ENCODE results near the gene C2orf42.
"Not testable (repeated sequence)": the region's sequence is repeated elsewhere in the genome, so short reads cannot be mapped to it uniquely, and the experiment has no call there.

C2orf42 gene

DNA sequence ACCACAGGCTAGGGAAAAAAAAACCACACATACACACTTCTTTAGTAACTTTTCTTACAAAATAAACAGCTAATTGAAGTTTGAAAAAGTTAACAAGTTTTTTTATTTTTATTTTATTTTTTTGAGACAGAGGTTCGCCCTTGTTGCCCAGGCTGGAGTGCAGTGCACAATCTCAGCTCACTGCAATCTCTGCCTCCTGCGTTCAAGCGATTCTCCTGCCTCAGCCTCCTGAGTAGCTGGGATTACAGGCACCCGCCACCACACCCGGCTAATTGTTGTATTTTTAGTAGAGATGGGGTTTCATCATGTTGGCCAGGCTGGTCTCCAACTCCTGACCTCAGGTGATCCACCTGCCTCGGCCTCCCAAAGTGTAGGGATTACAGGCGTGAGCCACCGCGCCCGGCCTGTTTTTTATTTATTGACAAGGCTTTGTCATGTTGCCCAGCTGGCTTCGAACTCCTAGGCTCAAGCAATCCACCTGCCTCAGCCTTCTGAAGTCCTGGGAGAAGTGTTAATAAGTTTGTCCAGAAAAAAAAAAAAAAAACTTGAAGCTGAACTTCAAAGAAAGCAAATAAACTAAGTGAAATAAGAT is 21.1 kb downstream of the C2orf42 start:
- DNase-seq (ENCODE audit: low spot score) = not testable (repeated sequence)

DNA sequence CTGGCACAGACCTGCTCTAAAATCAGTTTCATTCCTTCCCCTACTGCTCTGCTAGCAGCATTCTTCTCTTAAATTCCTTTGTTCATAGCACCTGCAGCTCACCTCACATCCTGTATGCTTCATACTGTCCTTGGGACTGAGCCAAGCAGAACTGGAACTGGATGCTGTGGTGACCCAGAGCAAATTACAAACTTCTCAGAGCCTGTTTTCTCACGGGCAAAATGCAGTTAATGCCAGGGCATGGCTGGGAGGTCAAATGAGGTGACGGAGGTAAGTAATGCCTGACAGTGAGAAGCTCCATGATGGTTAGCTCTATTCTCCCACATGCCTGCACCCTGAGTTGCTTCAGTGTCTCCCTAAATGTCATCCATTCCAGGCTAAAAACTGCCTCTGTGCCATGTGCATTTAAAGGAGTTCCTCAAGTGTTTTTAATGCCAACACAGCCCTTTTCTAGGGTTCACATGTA is 29.7 kb downstream of the C2orf42 start:
- no peak for DNase-seq (ENCODE audit: low spot score)

DNA sequence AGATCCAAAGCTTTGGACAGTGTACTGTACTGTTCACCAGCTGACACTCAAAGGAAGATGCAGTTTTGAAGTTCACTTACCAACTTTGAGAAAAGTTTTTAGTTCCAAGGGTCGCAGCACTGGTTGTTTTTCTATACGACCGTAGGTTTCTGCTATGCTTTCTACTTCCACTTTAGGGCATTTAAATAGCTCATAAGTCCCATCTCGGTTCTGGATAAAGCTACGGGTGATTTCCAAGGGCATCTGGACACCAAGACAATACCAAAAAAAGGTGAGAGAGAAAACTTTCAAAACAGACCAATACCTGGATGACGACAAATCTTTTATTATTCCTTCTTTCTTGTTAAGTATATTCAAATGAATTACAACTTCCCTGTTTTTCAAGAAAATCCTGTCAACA is 30.3 kb downstream of the C2orf42 start:
- DNase-seq (ENCODE audit: low spot score) = no peak

DNA sequence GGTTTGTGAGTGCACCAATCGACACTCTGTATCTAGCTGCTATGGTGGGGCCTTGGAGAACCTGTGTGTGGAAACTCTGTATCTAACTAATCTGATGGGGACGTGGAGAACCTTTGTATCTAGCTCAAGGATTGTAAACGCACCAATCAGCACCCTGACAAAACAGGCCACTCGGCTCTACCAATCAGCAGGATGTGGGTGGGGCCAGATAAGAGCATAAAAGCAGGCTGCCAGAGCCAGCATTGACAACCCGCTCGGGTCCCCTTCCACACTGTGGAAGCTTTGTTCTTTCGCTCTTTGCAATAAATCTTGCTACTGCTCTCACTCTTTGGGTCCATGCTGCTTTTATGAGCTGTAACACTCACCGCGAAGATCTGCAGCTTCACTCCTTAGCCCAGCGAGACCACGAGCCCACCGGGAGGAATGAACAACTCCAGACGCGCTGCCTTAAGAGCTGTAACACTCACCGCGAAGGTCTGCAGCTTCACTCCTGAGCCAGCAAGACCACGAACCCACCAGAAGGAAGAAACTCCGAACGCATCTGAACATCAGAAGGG is 41.6 kb downstream of the C2orf42 start:
- not testable (repeated sequence) for DNase-seq (ENCODE audit: low spot score)

DNA sequence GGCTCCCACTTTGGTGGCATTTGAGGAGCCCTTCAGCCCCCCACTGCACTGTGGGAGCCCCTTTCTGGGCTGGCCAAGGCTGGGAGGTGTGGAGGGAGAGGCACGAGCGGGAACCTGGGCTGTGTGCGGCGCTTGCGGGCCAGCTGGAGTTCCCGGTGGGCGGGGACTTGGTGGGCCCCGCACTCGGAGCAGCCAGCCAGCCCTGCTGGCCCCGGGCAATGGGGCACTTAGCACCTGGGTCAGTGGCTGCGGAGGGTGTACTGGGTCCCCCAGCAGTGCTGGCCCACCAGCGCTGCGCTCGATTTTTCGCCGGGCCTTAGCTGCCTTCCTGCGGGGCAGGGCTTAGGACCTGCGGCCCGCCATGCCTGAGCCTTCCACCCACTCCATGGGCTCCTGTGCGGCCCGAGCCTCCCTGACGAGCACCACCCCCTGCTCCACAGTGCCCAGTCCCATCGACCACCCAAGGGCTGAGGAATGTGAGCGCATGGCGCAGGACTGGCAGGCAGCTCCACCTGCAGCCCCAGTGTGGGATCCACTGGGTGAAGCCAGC is 42.5 kb downstream of the C2orf42 start:
- DNase-seq (ENCODE audit: low spot score) = not testable (repeated sequence)

DNA sequence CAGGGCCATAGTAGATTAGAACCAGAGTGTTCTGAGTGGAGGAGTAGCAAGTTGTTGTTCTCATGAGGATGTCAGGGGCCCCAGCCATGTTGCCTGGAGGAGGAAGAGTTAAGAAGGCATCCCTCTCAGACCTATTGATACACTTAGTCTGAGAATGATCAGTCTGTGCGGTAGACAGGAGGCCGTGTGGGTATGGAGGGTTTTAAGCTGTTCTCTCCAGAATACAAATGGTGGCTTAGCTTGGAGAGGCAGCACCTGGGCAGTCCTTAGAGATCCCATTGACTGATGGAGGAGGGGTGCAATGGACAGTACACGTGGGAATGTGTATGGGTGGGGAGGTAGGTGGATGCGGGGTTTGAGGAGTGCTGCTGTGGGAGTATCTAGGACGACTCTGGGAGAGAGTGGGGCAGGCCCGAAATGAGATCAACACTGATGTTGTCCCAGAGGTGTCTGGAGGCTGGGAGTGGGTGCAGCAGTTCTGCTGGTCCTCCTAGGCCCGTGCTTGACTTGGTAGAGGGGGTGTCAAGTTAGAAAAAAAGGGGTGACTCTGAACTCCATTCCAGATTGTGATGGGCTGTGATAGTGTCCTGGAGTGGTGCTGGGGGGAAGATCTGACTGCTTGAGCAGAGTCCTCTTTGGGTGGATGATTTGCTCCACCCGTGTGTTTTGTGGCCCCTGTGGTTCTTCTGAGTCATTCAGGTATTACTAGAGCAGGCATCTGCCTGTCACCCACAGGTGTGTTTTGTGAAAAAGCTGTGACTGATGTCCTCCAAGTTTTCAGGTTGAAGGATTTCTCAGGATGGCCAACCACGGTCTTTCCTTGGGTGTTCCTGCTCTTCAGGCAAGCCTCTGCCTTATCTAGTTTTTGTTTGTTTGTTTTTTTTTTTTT is 44.7 kb downstream of the C2orf42 start:
- DNase-seq (ENCODE audit: low spot score) = no peak

DNA sequence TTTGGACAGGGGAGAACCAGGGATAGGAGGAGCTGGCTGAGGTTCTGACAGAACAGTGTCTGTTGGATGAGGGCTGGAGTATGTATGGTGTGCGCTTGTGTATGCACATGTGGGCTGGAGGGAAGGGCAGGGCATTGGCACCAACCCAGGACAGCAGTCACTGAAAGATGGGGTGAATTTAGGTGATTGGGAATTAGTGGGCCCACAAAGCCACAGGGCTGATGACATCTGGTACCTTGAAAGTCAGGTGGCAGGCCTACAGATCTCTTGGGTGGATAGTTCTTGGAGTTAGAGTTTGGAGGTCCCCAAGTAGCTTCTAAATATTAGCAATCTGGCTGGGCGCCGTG is 45.7 kb downstream of the C2orf42 start:
- no peak for DNase-seq (ENCODE audit: low spot score)

DNA sequence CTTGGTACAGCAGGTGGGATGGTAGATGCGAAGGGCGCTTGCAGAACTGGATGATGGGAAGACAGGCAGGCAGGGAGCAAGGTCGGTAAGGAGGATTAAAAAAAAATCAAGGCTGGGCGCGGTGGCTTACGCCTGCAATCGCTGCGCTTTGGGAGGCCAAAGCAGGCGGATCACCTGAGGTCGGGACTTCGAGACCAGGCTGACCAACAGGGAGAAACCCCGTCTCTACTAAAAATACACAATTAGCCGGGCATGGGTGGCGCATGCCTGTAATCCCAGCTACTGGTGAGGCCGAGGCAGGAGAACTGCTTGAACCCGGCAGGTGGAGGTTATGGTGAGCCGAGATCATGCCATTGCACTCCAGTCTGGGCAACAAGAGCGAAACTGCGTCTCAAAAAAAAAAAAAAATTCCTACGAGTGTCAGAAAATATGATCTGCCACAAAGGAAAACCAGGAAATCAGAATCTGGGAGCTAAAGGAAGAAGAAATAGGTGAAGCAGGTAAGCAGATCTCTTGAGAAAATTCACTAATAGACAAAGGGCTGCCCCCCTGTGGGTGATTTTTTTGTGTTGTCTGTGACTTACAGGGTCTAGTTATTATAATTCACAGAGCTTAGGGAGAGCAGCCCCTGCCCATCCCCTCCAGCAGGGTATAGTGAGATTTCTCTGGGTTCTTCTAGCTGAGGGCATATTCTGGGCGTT is 46.2 kb downstream of the C2orf42 start:
- no peak for DNase-seq (ENCODE audit: low spot score)

DNA sequence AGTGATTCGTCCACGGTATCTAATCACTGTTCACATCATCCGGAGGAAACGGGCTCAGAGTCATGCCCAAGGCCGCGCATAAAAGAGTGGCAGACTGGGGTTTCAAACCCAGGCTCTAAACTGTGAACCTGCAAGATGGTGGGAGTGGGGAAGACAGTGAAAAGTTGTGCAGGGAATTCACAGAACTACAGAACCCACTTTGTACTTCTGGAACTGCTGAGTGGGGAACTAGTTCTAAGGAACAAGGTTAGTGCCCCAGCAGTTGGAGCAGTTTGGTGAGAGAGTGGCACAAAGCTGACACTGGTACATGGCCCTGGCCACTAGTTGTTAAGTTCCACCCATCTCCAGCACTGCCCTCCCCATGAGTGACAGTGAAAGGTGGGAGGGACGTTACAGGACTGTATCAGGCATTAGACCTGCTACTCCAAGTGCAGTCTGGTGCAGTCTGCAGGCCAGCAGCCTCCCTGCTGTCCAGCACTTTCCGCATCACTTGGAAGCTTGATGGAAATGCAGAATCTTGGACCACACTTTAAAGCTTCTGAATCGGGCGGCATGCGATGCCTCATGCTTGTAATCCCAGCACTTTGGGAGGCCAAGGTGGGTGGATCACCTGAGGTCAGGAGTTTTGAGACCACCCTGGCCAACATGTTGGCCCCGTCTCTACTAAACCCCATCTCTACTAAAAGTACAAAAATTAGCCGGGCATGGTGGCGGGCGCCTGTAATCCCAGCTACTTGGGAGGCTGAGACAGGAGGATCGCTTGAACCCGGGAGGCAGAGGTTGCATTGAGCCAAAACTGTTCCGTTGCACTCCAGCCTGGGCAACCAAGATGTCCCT is 47.3 kb downstream of the C2orf42 start:
- DNase-seq (ENCODE audit: low spot score) = no peak

DNA sequence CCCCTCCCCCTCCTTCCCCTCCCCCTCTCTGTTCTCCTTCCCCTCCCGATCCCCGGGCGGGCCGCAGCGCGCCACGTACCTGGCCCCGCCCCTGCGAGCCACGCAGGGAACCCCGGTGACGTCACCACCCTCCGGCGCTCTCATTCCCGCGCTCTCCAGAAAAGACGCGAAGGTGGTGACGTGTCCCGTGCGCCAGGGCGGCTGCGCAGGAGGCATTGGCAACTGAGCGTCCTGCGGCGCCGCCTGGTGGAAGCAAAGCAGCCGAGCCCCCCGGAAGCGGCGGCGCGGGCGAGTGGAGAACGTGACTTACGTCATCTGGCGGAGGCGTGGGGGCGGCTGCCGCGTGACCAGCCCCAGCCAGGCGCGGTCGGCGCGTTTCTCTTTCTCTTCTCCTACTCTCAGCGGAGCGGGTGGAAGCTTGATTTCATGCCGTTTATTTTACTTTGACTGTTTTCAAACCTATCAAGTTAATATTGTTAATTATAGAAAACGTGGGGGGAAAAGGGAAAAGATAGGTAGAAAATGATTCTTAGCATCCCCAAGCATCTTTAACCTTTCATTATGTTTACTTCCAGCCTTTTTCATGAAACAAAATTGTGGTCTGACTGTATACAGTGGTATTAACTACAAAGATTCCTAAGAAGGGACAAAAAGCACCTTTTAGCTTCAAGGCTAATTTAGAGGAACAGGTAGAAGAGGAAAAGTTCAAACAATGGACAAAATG is 48.1 kb downstream of the C2orf42 start:
- DNase-seq (ENCODE audit: low spot score) = peak; percentile 100

DNA sequence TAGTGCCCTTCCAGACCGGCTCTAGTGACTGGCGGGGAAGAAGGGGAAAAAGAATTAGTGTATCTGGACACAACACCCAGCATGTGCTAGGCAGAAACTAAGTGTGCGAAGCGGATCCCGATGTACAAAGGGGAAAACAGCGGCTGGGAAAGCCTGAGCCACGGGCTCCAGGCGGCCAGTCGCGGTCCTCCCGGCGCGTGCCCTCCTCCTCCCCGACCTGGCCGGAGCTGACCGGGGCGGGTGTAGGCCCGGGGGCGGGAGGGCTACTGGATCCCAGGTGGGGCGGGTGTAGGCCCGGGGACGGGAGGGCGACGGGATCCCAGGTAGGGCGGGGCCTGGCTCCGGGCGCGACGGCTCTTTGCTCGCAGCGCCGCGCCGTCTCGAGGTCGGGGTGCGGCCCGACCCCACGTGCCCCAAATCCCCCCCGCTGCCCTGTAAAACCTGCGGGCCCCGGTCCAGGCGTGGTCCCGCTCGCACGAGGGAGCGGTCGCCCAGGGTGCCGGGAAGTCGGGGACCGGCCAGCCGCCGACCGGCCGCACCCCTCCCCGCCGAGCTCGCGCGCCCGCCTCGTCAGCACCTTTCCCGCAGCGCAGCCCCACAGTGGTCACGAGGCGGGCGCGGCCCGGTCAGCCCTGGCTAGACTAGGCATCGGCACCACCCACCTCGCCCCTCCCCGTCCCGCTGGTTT is 48.8 kb downstream of the C2orf42 start:
- DNase-seq (ENCODE audit: low spot score) = peak; percentile 85

DNA sequence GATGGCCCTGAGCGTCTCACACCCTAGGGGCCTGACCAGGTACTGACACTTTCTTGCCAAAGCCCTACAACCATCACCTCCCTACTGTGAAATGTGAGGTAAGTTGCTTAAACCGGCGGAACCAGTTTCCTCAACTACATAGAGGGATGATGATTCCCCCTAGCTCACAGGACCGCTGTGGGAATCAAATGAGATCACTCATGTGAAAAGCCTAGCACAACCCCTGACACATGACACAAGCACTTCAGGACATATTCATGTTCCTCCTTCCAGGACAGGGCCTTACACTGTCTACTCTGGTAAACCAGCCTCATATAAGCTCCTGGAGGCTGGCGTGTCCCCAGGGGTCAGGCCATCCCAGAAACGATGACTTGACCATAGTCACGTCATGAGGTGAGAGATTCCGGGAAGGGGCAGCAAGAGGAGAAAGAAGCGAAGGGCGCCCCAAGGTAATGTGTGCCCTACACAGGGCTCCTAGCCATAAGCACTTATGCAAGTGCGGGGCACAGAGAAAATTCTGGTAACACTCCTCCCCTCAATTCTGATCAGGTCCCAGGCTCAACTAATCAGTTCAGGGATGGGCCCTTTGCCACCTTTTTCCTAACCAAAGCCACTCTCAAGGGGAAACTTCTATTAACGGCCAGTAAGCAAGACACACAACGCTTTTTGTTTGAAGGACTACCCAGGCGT is 49.5 kb downstream of the C2orf42 start:
- peak; percentile 68 for DNase-seq (ENCODE audit: low spot score)

DNA sequence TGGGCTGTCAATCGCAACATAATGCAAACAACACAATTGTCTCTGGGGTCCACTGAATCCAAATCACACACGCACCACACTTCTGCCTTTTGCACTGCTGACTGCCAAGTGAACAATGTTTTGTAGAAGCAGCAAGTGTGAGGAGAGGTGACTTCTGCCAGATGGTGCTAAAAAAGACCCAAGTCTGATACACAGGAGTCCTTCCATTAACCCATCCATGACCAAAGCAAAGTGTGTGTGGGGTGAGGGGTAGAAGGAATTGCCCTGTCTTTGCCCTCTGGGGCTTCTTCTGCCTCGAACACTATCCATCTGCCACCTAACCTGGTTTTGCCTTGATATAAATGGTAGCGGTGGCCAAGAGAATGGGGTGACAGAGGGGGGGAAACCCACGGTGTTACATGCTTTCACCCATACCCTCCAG is 50.0 kb downstream of the C2orf42 start:
- no peak for DNase-seq (ENCODE audit: low spot score)

DNA sequence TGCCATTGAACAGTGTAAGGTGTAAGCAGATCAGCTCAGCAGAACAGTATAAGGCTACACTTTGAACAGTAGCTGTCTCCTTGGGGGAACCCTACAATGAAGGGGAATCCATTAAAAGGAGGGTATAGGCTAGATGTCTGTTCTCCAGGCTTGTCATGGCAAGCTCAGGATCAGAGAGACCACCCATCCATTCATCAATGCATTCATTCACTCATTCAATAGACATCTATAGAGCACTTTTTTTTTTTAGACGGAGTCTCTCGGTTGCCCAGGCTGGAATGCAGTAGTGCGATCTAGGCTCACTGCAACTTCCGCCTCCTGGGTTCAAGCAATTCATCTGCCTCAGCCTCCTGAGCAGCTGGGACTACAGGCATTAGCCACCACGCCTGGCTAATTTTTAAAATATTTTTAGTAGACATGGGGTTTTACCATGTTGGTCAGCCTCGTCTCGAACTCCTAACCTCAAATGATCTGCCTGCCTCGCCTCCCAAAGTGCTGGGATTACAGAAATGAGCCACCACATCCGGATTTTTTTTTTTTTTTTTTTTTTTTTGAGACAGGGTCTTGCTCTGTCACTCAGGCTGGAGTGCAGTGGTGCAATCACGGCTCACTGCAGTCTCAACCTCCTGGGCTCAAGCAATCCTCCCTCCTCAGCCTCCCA is 56.4 kb downstream of the C2orf42 start:
- DNase-seq (ENCODE audit: low spot score) = not testable (repeated sequence)

DNA sequence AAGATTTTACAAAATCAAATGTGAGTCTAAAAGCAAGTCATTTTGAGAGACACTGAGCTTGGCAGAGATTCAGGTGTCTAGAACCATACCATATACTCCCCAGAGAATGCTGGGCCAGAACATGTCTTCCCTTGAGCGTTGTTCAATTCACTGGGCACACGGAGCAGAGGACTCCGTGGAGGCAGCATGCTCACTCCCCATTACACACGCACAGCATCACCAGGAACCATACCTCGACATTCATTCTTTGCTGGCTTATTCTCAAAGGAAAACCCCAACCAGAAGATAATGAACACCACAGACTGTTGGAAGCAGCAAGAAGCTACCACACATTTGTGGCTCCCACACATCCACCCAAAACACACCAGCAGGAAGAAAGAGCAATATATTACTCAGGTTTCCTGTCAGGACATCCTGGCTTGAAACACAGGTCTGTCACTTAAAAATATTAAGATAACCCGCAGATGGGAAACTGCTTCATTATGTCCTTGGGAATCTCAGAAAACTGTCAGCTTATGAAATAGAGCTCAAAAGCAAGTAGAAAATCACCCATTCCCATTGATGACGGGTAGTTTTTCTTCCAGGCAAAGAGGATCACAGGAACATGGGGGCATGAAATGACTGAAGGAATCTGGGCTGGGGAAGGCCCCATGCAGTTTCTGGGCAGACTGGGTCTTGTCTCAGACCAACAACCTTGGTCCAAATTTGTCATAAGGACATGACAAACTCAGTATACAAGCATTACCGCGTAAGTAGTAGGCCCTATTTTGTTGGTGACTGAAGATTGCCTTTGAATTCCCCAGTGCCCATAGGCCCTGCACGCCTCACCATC is 57.1 kb downstream of the C2orf42 start:
- no peak for DNase-seq (ENCODE audit: low spot score)

DNA sequence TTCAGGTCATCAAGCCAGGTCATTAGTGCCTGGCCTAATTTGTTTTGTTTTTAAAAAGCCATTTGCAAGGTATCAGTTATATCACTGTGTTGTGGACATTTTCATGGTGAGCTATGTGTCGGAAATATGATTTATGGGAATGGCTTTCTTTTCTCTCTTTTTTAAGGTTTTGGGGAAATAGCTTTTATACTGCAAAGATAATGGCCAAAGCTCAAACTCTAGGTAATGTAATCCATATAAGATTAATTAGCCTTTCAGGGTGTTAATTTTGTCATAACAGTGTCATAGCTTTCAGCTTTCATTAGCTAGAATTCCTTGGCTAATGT is 57.7 kb downstream of the C2orf42 start:
- DNase-seq (ENCODE audit: low spot score) = no peak

DNA sequence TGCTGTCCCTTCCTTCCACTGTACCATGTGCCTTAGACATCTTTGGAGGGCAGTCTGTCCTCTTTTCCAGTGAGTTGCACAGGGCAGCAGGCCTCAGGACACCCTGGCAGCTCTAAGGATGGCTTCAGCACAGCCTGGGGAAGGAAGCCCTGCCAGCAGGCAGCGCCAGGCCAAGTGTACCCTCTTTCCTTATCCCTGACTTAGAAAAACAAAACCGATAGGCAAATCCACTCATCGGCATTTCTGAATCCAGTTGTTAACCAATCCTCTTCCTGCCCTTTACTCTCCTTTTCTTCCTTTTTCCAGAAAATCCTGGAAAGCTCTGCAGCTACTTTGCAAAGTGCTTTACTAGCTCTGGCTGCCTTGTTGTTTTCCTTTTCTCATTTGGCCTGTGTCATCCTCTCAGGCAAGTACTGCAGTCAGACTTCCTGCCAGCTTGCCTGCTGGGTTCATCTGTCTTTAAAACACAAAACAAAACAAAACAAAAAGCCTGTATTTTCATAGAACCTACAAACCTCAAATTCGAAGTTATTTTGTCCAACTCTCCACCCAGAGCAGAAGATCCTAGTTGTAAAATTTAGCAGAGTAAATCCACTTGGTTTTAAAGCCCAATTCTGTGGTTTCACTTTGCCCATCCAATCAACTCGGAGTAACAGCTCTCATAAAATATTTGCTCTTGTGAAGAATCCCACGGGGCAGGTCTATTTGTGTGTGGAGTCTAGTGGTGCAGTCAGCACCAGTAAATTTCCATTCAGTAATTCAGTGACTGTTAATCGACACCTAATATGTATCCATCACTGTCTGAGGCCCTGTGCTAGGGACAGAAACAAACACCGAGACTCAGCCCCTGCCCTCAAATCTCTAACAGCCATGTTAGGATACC is 58.3 kb downstream of the C2orf42 start:
- no peak for DNase-seq (ENCODE audit: low spot score)

Data from ecto neural progenitor cell (in vitro differentiated cells).